SK-N-MC (cell line): ENCODE results near the gene MRPS10.

Experiments used
- DNase-seq: peaks from one replicate; pipeline ENCODE4 v3.0.0-alpha.2; 2011; ENCODE audit warnings: low read depth, low spot score
- H3K27ac ChIP-seq: fragments of 200-600 bp; sonication (generic); 2 replicates; pipeline ENCODE4 v1.5.1; 2016; ENCODE audit warnings: mixed run types
- H3K36me3 ChIP-seq: fragments of 200-600 bp; sonication (generic); 2 replicates; pipeline ENCODE4 v1.6.1; 2017; ENCODE audit warnings: antibody characterized with exemption, low read length, mixed read lengths; ENCODE audit not compliant: insufficient read depth
- H3K4me3 ChIP-seq: fragments of 200-600 bp; sonication (generic); 2 replicates; pipeline ENCODE4 v1.5.1; 2016
- H3K9ac ChIP-seq: fragments of 200-600 bp; sonication (generic); 2 replicates; pipeline ENCODE4 v1.8.0; 2017; ENCODE audit warnings: mixed run types, mixed read lengths; ENCODE audit not compliant: insufficient read length
- H3K9me3 ChIP-seq: fragments of 200-600 bp; sonication (generic); 2 replicates; pipeline ENCODE4 v1.6.1; 2017; ENCODE audit warnings: low read depth, mild to moderate bottlenecking, antibody characterized with exemption, low read length, moderate library complexity, mixed read lengths
- EZH2 ChIP-seq: fragments of 200-600 bp; sonication (generic); IDR thresholded peaks from one replicate; pipeline ENCODE4 v1.6.1; 2017; ENCODE audit warnings: antibody characterized with exemption
- FOXP2 ChIP-seq: optimal IDR thresholded peaks from 2 replicates; pipeline ENCODE3; 2011; ENCODE audit warnings: mild to moderate bottlenecking, moderate library complexity; ENCODE audit not compliant: insufficient read depth; ENCODE audit errors: extremely low read length, control extremely low read depth
- POLR2AphosphoS5 ChIP-seq: IDR thresholded peaks from 2 replicates; pipeline ENCODE4 v1.6.1; 2012; ENCODE audit warnings: mild to moderate bottlenecking, low read depth, low read length, borderline replicate concordance

Gene MRPS10

GRCh38 chr6:42166444-42167141, 51.1 kb downstream of the MRPS10 start:
- Histone ChIP-seq H3K27ac (no peak overlapping the region), H3K4me3 (no peak overlapping the region), H3K9ac (no peak overlapping the region), H3K9me3 (no peaks in the 10 kb centered on the region), H3K36me3 (no peaks in the 10 kb centered on the region)
- no peak for TF ChIP-seq POLR2AphosphoS5
- TF ChIP-seq FOXP2, result peak; percentile 12
- TF ChIP-seq EZH2, result no peak
- no peak for DNase-seq

GRCh38 chr6:42165016-42165415, 52.6 kb downstream of the MRPS10 start:
- H3K27ac ChIP-seq, result no peak overlapping the region
- H3K9ac ChIP-seq, result no peak overlapping the region
- H3K9me3 ChIP-seq, result no peaks in the 10 kb centered on the region
- no peak for DNase-seq
- H3K4me3 ChIP-seq, result no peak overlapping the region
- TF ChIP-seq EZH2, result no peak
- no peak for TF ChIP-seq FOXP2
- TF ChIP-seq POLR2AphosphoS5, result no peak
- H3K36me3 ChIP-seq, result no peaks in the 10 kb centered on the region

GRCh38 chr6:42163981-42164380, 53.7 kb downstream of the MRPS10 start:
- no peaks in the 10 kb centered on the region for H3K9me3 ChIP-seq
- TF ChIP-seq FOXP2, result no peak
- no peaks in the 10 kb centered on the region for H3K36me3 ChIP-seq
- H3K4me3 ChIP-seq, result no peak overlapping the region
- no peak for DNase-seq
- no peak overlapping the region for H3K9ac ChIP-seq
- H3K27ac ChIP-seq, result no peak overlapping the region

GRCh38 chr6:42162812-42163211, 54.8 kb downstream of the MRPS10 start:
- TF ChIP-seq POLR2AphosphoS5, result no peak
- no peak for TF ChIP-seq EZH2
- no peak for TF ChIP-seq FOXP2
- no peak for DNase-seq
- no peak overlapping the region for H3K4me3 ChIP-seq
- H3K9me3 ChIP-seq, result no peaks in the 10 kb centered on the region
- no peak overlapping the region for H3K27ac ChIP-seq
- H3K36me3 ChIP-seq, result no peaks in the 10 kb centered on the region
- no peak overlapping the region for H3K9ac ChIP-seq

GRCh38 chr6:42162384-42162783, 55.3 kb downstream of the MRPS10 start:
- Histone ChIP-seq H3K9me3 (no peaks in the 10 kb centered on the region), H3K9ac (no peak overlapping the region), H3K4me3 (no peak overlapping the region), H3K36me3 (no peaks in the 10 kb centered on the region), H3K27ac (no peak overlapping the region)
- no peak for DNase-seq
- no peak for TF ChIP-seq EZH2
- no peak for TF ChIP-seq FOXP2
- no peak for TF ChIP-seq POLR2AphosphoS5

- H3K9ac ChIP-seq, result no peak overlapping the region
- no peak for DNase-seq
- no peak overlapping the region for H3K4me3 ChIP-seq
- no peaks in the 10 kb centered on the region for H3K36me3 ChIP-seq
- no peak overlapping the region for H3K27ac ChIP-seq
- no peaks in the 10 kb centered on the region for H3K9me3 ChIP-seq
- TF ChIP-seq POLR2AphosphoS5, result no peak
- no peak for TF ChIP-seq EZH2
- no peak for TF ChIP-seq FOXP2
Measured at GRCh38 chr6:42159431-42160024, 58.1 kb downstream of the MRPS10 start.

GRCh38 chr6:42158631-42159030, 59.0 kb downstream of the MRPS10 start:
- Histone ChIP-seq H3K4me3 (no peak overlapping the region), H3K9me3 (no peaks in the 10 kb centered on the region), H3K27ac (no peak overlapping the region), H3K9ac (no peak overlapping the region), H3K36me3 (no peaks in the 10 kb centered on the region)
- no peak for TF ChIP-seq FOXP2
- no peak for TF ChIP-seq EZH2
- no peak for TF ChIP-seq POLR2AphosphoS5
- DNase-seq, result no peak

GRCh38 chr6:42158011-42158410, 59.6 kb downstream of the MRPS10 start:
- DNase-seq, result no peak
- no peaks in the 10 kb centered on the region for H3K9me3 ChIP-seq
- no peak overlapping the region for H3K9ac ChIP-seq
- no peak overlapping the region for H3K4me3 ChIP-seq
- no peak overlapping the region for H3K27ac ChIP-seq
- H3K36me3 ChIP-seq, result no peaks in the 10 kb centered on the region
- TF ChIP-seq POLR2AphosphoS5, result no peak
- TF ChIP-seq FOXP2, result no peak
- no peak for TF ChIP-seq EZH2
